HG02798 (cell line): ENCODE measurements around the gene MMP24.

Experiments used
- ATAC-seq: cut with Tn5 transposase; IDR thresholded peaks from one replicate; pipeline ENCODE4 v1.9.1; 2021; ENCODE audit warnings: mild to moderate bottlenecking; ENCODE audit not compliant: unreplicated experiment, poor library complexity

MMP24 gene

DNA sequence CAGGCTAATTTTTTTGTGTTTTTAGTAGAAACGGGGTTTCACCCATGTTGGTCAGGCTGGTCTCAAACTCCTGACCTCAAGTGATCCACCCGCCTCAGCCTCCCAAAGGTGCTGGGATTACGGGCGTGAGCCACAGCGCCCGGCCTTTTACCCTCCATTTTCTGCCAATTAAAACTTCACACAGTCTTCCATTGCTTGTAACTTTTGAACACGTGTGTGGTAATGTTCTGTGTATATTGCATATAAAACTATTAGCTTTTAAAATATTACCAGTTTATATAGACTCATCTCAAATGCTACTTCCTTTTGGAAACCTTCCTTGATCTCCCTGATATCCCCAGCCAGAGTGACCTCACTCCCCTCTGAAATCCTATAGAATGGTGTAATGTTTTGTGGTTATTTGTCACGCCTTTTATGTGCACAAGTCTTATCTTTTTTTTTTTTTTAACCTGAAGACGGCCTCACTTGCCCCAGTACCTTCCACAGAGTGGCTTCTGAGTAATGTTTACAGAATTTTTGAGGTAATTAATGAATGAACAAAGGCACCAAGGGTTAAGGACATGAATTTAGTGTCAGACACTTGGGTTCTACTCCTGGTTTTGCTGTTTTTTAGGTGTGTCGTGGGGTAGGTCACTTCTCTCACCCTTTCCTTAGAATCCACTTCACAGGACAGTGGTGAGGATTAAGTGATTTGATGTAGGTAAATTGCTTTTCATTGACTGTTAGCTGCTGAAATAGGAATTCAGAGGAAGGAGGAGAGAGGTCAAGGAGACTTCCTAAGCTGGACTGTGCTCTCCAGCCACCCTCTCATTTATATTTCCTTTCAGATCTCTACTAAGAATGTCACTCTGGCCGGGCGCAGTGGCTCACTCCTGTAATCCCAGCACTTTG, 11.2 kb upstream of the MMP24 start:
- no peak for ATAC-seq

GRCh38 chr20:35216541-35216940, 9.9 kb upstream of the MMP24 start:
- no peak for ATAC-seq

DNA sequence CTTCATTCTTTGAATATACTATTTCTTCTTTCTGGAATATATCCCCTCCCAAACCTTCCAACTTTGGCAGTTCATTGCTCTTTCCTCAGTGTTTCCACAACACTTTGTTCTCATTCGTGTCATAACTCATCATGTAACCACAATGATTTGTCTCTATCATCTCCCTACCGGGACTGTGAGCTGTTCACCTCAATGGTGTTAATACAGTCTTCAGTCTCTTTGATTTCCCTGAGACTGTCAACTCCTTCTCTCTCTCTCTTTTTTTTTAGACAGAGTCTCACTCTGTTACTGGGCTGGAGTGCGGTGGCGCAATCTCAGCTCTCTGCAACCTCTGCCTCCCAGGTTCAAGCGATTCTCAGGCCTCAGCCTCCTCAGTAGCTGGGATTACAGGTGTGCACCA, 2.5 kb upstream of the MMP24 start:
- no peak for ATAC-seq

DNA sequence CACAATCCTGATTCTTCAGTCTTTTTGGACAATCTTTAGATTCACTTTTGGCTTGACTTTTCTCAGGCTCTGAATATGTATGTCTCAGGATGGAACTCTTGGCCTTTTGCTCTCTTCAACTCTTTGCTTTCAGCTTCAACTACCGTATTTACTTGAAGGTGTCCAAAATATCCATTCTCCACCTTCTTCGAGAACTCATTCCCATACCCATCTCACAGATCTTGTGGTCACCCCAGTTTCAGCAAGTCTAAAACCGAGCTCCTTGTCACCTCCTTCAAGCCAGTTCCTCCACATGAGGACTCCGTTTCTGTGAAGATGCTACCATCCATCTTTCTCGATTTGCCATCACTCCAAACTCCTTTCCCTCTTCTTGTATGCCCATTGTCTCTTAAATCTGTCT, 2.0 kb upstream of the MMP24 start:
- ATAC-seq = no peak

DNA sequence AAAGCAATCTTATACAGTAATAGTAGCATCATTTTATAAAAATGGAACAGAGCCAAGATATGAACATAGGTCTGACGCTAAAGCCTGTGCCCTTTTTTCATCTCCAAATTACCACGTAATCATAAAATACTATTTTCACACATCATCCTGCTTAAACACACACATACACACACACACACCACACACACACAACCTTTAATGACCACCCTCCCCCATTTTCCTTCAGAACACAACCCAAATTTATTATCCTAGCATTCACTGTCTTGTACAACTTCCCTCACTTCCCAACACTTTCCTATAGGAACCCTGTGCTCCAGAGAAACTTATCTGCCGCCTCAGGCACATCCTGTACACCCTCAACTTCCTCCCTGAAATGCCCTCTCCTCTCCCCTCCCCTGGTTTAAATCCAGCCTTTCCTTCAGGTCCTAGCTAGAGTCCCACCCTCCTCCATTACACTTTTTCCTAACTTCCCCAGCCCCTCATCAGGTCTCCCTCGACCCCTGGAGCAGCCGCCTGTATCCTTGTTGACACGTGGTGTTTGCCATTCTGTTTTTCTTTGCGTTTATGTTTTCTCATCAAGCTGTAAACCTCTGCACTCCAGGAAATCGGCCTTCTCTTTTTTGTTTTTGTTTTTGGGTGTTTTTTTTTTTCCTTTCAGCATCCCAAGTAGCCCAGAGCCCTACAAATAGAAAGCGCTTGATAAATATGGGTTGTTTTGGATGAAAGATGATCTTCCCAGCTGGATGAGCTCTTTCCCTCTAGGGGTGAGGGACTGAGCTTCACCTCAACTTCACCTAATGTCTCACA, 968 bp upstream of the MMP24 start:
- no peak for ATAC-seq

- ATAC-seq = no peak
Measured at GRCh38 chr20:35226884-35227681, 593 bp downstream of the MMP24 start.

- ATAC-seq = no peak
Measured at GRCh38 chr20:35232575-35232974, 6.1 kb downstream of the MMP24 start.

GRCh38 chr20:35235881-35236280, 9.4 kb downstream of the MMP24 start:
- no peak for ATAC-seq

DNA sequence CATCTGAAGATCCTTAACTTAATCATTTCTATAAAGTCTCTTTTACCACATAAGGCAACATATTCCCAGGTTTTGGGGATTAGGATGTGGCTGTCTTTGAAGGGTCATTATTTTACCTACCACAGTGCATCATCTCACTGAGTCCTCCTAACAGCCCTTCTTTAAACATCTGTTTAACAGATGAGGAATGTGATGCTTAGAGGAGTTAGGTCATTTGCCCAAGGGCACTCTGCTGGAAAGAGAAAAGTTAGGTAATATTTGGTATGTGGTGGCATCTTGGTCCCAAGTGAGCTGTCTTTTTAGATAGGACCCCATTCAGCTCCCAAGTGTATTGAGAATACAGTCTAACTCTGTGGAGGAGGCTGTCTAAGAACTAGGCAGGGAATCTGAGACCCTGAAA, 11.0 kb downstream of the MMP24 start:
- no peak for ATAC-seq

DNA sequence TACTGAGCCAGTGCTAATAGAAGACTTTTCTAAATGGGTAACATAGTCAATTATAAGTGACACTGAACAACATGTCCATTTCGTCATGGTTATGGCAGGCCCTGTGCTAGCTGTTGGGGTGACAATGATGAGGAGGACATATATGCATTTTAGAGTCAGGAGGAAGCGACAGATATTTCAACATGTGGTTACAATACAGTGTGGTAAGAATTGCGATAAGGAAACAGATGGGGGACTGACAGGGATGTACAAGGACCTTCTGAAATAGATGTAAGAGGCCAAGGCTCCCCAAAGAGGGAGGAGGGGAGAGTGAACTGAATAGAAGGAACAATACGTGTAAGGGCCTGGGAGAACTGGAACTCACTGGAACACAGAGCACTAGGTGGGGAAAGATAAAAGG, 11.7 kb downstream of the MMP24 start:
- ATAC-seq = no peak

DNA sequence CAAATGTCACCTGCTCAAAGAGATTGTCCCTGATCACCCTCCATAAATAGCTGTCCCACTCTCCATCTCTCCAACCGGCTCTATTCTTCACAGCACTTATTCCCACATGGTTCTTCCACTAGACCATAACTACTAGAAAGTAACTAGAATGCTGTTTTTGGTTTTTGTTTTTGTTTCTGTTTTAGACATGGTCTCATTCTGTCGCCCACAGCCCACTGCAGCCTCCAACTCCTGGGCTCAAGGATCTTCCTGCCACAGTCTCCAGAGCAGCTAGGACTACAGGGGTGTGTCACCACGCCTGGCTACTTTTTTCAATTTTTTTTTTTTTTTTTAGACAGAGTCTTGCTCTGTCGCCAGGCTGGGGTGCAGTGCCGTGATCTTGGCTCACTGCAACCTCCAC, 12.2 kb downstream of the MMP24 start:
- ATAC-seq = no peak

DNA sequence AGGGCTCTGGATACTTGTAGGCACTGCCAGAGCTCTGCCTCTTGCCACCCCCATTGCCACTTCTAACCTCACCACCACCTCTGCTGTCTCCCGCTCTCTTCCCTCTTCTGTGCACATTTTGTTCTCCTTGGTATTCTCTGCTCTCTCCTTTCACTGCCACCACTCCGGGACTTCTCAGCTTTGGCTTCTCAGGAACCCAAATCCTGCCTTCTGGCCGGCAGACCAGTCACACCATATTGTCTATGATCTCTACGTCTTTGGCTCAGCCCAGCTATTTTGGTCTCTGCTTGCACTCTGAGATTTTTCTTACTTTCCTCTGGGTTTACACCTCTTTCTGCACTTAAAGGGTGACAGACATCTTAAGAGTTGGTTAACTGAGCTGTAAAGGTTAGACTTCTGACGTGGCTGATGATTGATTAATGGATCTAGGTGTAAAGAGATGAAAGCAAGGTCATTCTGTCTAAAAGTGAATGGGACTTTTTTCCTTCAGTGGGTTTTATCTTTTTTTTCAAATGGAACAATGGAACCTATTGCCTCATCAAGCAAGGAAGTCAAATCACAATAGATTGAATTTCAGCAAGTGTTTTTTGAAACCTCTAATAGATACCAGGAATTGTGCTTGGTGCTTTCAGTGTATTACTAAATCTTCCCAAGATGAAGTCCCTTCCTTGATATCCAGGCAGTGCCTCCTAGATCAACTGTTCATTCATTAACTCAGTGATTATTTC, 13.8 kb downstream of the MMP24 start:
- no peak for ATAC-seq

- no peak for ATAC-seq
Measured at GRCh38 chr20:35240811-35241293, 14.4 kb downstream of the MMP24 start.

GRCh38 chr20:35243317-35243716, 16.8 kb downstream of the MMP24 start:
- no peak for ATAC-seq

DNA sequence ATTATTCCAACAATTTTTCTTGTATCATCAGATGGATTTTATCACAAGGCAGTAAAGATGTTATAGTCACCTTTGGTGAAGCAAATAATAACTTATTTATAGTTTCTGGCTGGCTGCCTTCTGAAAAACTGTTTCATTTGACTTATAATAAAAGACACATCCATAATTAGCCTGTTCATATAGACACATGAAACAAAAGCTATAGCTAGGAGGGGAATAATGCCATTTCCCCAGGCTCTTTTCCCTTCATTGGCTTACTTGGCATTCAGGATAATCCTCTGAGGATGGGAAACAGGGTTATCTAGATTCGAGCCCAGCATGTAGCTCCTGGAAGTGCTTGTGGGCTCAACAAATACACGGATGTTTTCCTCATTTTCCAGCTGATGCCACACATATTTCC, 17.5 kb downstream of the MMP24 start:
- no peak for ATAC-seq

GRCh38 chr20:35246723-35247122, 20.2 kb downstream of the MMP24 start:
- no peak for ATAC-seq

DNA sequence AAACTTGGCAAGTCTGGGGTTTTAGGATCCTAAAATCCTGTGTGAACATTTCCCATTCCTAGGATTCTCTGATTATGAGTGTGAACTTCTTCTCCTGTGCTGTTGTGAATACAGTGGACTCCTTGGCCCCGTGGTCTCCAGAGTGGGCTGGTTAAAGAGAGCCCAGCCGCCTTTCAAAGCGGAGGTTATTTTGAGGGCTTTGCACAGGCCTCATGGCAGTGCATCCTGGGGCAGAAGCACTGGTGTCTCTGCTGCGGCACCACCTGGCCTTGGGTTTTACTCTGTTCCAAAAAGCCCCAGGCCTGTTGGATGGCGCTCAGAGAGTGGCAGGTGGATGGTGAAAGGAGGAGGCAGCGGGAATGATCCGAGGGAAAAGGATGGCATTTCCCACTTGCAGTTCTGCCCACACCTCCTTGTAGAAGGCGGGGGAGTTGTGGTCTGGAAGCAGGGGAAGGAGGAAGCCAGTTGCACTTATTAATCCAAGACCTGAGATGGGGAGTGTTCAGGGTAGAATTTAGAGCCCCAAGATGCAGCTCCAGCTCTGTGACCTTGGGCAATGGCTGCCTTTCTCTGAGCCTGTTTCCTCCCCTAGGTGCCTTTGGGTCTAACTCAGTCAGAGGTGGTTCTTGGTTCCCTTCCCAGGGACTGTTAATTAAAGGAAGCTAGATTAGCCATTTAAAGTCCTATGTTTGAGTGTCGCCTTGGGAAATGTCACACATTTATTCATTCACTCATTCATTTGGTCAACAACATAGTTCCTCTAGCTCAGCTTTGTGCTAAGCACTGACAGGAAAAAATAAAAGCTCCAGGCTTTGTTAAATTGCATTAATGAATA, 22.4 kb downstream of the MMP24 start:
- ATAC-seq = no peak

- ATAC-seq = no peak
Measured at GRCh38 chr20:35251613-35251940, 25.1 kb downstream of the MMP24 start.

- ATAC-seq = no peak
Measured at GRCh38 chr20:35252037-35252461, 25.6 kb downstream of the MMP24 start.
